ENCODE results near the gene TSHR.

GRCh38 chr14:81147140-81147897 is 191.9 kb downstream of the TSHR start:
- TF ChIP-seq CTCF (IDR thresholded peaks at IDR 0.05) (no peak), EZH2 (IDR thresholded peaks at IDR 0.05) (no peak)
